Measurements from ENCODE around the gene MFAP3L.
"Not testable (repeated sequence)": the region's sequence is repeated elsewhere in the genome, so short reads cannot be mapped to it uniquely, and the experiment has no call there.

MFAP3L gene

GRCh38 chr4:170026253-170027021 is at the start of gene MFAP3L:
TSS of gene MFAP3L (minus strand) at chr4:170026395. CDS start at chr4:170005877, 20,518 bp downstream.
- DNase-seq (ENCODE audit: low read depth, low spot score): peak; percentile 30

GRCh38 chr4:170071196-170071595 is 45.0 kb upstream of the MFAP3L start:
- DNase-seq (ENCODE audit: low read depth, low spot score): no peak

- no peak for DNase-seq (ENCODE audit: low read depth, low spot score)
Measured at GRCh38 chr4:170068438-170069128, 42.4 kb upstream of the MFAP3L start.

GRCh38 chr4:170059421-170059820 is 33.2 kb upstream of the MFAP3L start:
- no peak for DNase-seq (ENCODE audit: low read depth, low spot score)

GRCh38 chr4:170058826-170059225 is 32.6 kb upstream of the MFAP3L start:
- DNase-seq (ENCODE audit: low read depth, low spot score): no peak

DNA sequence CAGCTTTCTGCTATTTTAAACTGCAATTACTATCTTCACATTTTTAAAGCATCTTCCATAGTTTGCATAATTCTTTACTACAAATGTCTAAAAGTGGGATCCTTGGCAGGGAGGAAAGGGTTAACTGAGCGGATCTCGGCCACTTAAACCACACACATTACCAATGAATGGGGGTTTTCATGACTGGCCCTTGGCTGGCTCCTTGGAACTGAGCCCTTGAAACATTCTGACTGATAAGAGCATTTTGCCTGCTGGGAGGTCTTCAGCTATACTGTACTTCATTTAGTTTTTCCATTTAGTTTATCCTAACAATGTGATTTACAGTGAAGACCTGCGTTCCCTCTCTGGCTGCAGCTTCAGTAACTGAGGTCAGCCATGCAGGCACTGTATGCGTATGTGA is 31.7 kb upstream of the MFAP3L start:
- DNase-seq (ENCODE audit: low read depth, low spot score): no peak

- no peak for DNase-seq (ENCODE audit: low read depth, low spot score)
Measured at GRCh38 chr4:170052919-170053318, 26.7 kb upstream of the MFAP3L start.

DNA sequence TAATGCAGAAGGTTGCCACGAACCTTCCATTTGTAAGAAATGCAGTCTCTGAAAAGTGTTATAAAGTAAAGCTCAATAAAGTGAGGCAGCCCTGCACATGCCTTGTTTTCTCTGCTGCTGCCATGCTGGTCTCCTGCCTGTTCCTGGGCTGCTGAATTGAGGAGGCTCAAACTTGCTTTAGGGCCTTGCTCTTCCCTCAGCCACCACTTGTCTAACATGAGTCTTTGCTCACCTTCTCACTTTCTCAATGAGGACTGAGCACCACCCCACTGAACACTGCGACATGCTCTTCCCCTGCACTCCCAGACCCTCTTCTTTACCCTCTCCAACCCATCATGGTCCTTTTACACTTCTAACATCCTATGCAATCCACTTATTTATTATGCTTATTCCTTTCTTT is 25.2 kb upstream of the MFAP3L start:
- no peak for DNase-seq (ENCODE audit: low read depth, low spot score)

DNA sequence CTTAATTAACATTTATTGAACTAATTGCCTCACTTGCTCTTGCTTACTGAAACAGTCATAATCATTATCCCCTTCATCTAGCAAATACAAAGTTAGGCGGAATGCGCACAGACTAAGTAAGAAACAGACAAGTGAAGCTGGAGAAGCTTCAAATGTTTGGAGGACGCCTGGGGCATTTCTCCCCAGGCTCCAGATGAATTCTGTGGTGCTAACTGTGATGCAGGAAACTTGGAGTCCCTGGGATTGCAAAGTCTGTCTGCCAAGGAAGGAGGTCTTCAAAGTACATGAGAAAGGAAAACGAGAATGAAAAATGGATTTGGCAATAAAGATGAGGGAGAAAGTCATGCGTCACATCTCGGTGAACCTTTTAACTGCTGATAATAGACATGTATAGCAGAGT is 23.6 kb upstream of the MFAP3L start:
- no peak for DNase-seq (ENCODE audit: low read depth, low spot score)

- DNase-seq (ENCODE audit: low read depth, low spot score): no peak
Measured at GRCh38 chr4:170047771-170048354, 21.7 kb upstream of the MFAP3L start.

DNA sequence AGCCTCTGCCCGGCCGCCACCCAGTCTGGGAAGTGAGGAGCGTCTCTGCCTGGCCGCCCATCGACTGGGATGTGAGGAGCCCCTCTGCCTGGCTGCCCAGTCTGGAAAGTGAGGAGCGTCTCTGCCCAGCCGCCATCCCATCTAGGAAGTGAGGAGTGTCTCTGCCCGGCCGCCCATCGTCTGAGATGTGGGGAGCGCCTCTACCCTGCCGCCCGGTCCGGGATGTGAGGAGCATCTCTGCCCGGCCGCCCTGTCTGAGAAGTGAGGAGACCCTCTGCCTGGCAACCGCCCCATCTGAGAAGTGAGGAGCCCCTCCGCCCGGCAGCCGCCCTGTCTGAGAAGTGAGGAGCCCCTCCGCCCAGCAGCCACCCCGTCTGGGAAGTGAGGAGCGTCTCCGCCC is 20.0 kb upstream of the MFAP3L start:
- DNase-seq (ENCODE audit: low read depth, low spot score): not testable (repeated sequence)

GRCh38 chr4:170040031-170040680 is 14.0 kb upstream of the MFAP3L start:
- DNase-seq (ENCODE audit: low read depth, low spot score): no peak

DNA sequence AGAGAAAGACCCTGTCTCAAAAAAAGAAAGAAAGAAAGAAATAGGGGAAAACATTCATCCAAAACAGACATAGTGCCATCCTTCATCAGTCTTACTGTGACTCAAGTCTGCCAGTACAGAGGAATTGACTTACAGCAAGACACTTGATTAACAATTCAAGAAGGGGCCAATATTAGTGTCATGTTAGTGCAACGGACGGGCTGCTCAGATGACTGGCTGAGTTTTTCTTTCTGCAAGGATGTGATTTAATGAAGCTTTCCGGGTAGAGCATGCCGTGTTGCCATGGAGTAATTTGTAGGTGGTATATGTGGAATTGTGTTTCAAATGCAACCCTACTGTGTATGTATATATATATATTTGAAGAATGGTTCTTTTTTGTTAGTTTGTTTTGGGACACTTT is 12.6 kb upstream of the MFAP3L start:
- no peak for DNase-seq (ENCODE audit: low read depth, low spot score)

DNA sequence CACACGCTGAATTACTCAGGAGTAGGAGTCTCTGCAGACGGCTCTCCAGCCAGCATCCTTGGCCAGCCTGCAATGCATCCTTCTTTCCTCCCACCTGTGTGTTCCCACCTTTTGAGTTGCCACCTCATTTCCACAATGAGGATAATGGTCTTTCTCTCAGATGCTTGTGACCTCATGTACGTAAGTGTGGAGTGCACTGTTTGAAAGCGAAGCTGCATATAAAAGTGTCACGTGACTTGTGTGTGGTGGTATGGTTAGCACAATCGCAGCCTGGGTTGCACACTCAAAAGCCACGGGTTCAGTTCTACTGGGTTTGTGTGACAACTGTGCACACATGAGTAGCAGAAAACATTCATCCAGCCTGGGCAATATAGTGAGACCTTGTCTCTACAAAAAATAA is 12.0 kb upstream of the MFAP3L start:
- no peak for DNase-seq (ENCODE audit: low read depth, low spot score)

DNA sequence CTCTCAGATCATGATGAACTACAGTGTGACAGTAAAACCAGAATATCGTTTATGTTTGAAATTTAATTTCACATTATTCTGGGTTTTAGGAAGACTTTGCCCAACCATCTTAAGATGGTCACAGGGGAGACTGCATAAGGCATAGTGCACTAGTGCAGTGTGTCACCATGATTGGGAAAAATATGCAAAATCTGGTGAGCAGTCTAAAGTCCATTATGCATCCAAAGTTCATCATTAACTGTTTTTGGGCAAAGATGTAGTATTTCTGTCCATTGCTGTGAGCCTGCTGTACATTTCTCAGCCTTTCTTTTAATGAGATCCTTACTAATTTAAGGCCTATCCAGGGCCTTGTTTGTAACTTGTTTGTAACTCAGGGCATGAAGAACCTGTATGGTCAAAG is 11.3 kb upstream of the MFAP3L start:
- DNase-seq (ENCODE audit: low read depth, low spot score): no peak

DNA sequence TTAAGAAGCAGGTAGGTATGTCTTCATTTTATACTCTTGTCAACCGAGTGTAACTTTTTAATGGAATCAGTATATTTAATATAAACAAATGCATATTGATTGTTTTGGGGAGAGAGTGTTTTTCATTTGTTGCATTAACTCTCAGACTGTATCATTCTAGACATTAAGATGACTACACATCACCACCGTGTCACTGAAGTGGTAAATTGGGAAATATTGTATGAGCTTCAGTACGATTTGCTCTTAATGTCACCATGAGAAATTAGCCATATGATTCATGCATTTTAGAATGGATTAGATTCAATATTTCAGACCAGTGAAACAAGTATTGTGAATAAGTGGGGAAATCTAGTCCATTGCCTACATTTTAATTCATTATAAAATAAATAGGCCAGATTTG is 9.7 kb upstream of the MFAP3L start:
- DNase-seq (ENCODE audit: low read depth, low spot score): no peak

- no peak for DNase-seq (ENCODE audit: low read depth, low spot score)
Measured at GRCh38 chr4:170035231-170035630, 9.0 kb upstream of the MFAP3L start.

- no peak for DNase-seq (ENCODE audit: low read depth, low spot score)
Measured at GRCh38 chr4:170033999-170034398, 7.8 kb upstream of the MFAP3L start.

GRCh38 chr4:170030121-170030520 is 3.9 kb upstream of the MFAP3L start:
- no peak for DNase-seq (ENCODE audit: low read depth, low spot score)

- DNase-seq (ENCODE audit: low read depth, low spot score): peak; percentile 63
Measured at GRCh38 chr4:170027181-170027829, 1.1 kb upstream of the MFAP3L start.

- no peak for DNase-seq (ENCODE audit: low read depth, low spot score)
Measured at GRCh38 chr4:170025523-170026252, 507 bp downstream of the MFAP3L start.
